Left cardiac atrium (tissue), 4 donors: Measurements from ENCODE around the gene CALCA. TPM values are rescaled to one million over a fixed set of nuclear protein-coding genes. Genes with fewer than 3 reads are reported as not detected.

ENCODE experiments used
- ATAC-seq, 2 donors: fragments of 200-7000 bp; cut with Tn5 transposase; one replicate each; pipeline ENCODE4 v1.9.1; 2020; ENCODE audit warnings: mild to moderate bottlenecking in 2 of 2, moderate library complexity in 2 of 2
- DNase-seq: peaks from one replicate; pipeline ENCODE4 v3.0.0-alpha.2; 2020
- intact Hi-C, 2 donors: fragments of 100-400 bp; cut with DNase I; formaldehyde crosslinking; loops; one replicate each; pipeline versions ENCODE4 v1.14.1 to v1.15.1; 2022 to 2023
- total RNA-seq, 2 donors: library from RNA; stranded (reverse); fragmentation: NEBNext Ultra II Directional; extraction: Animal tissue kit (Norgen Biotek cat#: 25700); gene quantifications; one replicate each; pipeline ENCODE4 v1.2.1, GENCODE V29; 2021
- donor health status: DM: no; HTN: yes; CAD: no.
- donor health status: DM: no; HTN: yes; CAD: no; lungs with severe emphysema.
- donor health status: DM: yes; HTN: yes; CAD: no.
- donor health status: Dilated cardiomyopathy.

The CALCA gene
- total RNA-seq, 2 donors from 2014 or later, result not detected

- no peak for DNase-seq
- ATAC-seq, result no peak
- intact Hi-C loops, result no loop called here
These were observed 17.6 kb downstream of the CALCA start for GRCh38 chr11:14954581-14954980.

GRCh38 chr11:14953904-14954303 lies 18.2 kb downstream of the CALCA start:
- DNase-seq (no peak), ATAC-seq (no peak)
- intact Hi-C loops, result no loop called here

GRCh38 chr11:14949437-14950147 lies 22.6 kb downstream of the CALCA start:
- intact Hi-C loops, result no loop called here
- ATAC-seq (no peak), DNase-seq (no peak)

- DNase-seq (no peak), ATAC-seq (no peak)
- intact Hi-C loops, result no loop called here
These were observed 29.4 kb downstream of the CALCA start for GRCh38 chr11:14942745-14943144.

- intact Hi-C loops, result no loop called here
- no peak for ATAC-seq
- no peak for DNase-seq
These were observed 33.2 kb downstream of the CALCA start for GRCh38 chr11:14938936-14939335.

GRCh38 chr11:14934641-14935351 lies 37.4 kb downstream of the CALCA start:
- ATAC-seq (no peak), DNase-seq (no peak)
- intact Hi-C loops, result no loop called here

GRCh38 chr11:14932447-14932846 lies 39.7 kb downstream of the CALCA start:
- no peak for ATAC-seq
- intact Hi-C loops, result no loop called here
- no peak for DNase-seq

- no peak for DNase-seq
- intact Hi-C loops, result no loop called here
- ATAC-seq, result no peak
These were observed 41.8 kb downstream of the CALCA start for GRCh38 chr11:14930369-14930768.

- no peak for DNase-seq
- no peak for ATAC-seq
- intact Hi-C loops, result no loop called here
These were observed 45.0 kb downstream of the CALCA start for GRCh38 chr11:14927146-14927545.

GRCh38 chr11:14924318-14924717 lies 47.8 kb downstream of the CALCA start:
- no peak for DNase-seq
- no peak for ATAC-seq
- intact Hi-C loops, result no loop called here

Other genes with a start within 250 kb of the CALCA start
- gene CYP2R1, start 80.1 kb downstream of the CALCA start, total RNA-seq, result 10 to 100 TPM in 1 of 2 donors, 1 to 10 TPM in 1; 7.8 to 10.1 TPM
- not detected for gene CALCB, start 101.2 kb upstream of the CALCA start, total RNA-seq
- under 1 TPM; 0.41 to 0.92 TPM for gene INSC, start 142.6 kb upstream of the CALCA start, total RNA-seq